GM23338 (cell line): ENCODE data around the gene KCNJ6. TPM values are rescaled to one million over a fixed set of nuclear protein-coding genes. Genes with fewer than 3 reads are reported as not detected.

ENCODE experiments used
- ATAC-seq: fragments of 200-7000 bp; cut with Tn5 transposase; 3 replicates; pipeline ENCODE4 v1.9.1; 2020
- DNase-seq: peaks from one replicate; pipeline ENCODE4 v3.0.0-alpha.2; 2015; ENCODE audit warnings: low spot score
- H2AFZ ChIP-seq: fragments of 200-600 bp; sonication (generic); 2 replicates; pipeline ENCODE4 v1.8.0; 2016; ENCODE audit warnings: antibody characterized with exemption, mild to moderate bottlenecking, moderate library complexity
- H3F3A ChIP-seq: fragments of 200-600 bp; sonication (generic); replicated peaks from 2 replicates; pipeline ENCODE4 v1.8.0; 2017; ENCODE audit warnings: antibody characterized with exemption, mixed run types, low read depth
- H3K27ac ChIP-seq: fragments of 200-600 bp; sonication (generic); 2 replicates; pipeline ENCODE4 v1.6.1; 2016; ENCODE audit warnings: low read depth
- H3K27me3 ChIP-seq: fragments of 200-600 bp; sonication (generic); 2 replicates; pipeline ENCODE4 v1.8.0; 2016; ENCODE audit warnings: mild to moderate bottlenecking, mixed run types, moderate library complexity; ENCODE audit not compliant: insufficient read depth
- H3K36me3 ChIP-seq: fragments of 200-600 bp; sonication (generic); 2 replicates; pipeline ENCODE4 v1.8.0; 2016; ENCODE audit warnings: mild to moderate bottlenecking; ENCODE audit not compliant: insufficient read depth
- H3K4me1 ChIP-seq: fragments of 200-600 bp; sonication (generic); 2 replicates; pipeline ENCODE4 v1.8.0; 2016; ENCODE audit warnings: mild to moderate bottlenecking, moderate library complexity; ENCODE audit not compliant: insufficient read depth
- H3K4me2 ChIP-seq: fragments of 200-600 bp; sonication (generic); 2 replicates; pipeline ENCODE4 v1.7.1; 2017; ENCODE audit warnings: mixed run types
- H3K4me3 ChIP-seq: fragments of 200-600 bp; sonication (generic); 2 replicates; pipeline ENCODE4 v1.6.1; 2016; ENCODE audit warnings: mixed run types
- H3K79me2 ChIP-seq: fragments of 200-600 bp; sonication (generic); replicated peaks from 2 replicates; pipeline ENCODE4 v1.8.0; 2017; ENCODE audit warnings: mild to moderate bottlenecking; ENCODE audit not compliant: insufficient read depth
- H3K9me2 ChIP-seq: fragments of 200-600 bp; sonication (generic); 2 replicates; pipeline ENCODE4 v1.8.0; 2017; ENCODE audit not compliant: insufficient read depth
- H4K20me1 ChIP-seq: fragments of 200-600 bp; sonication (generic); replicated peaks from 2 replicates; pipeline ENCODE4 v1.8.0; 2017; ENCODE audit warnings: mild to moderate bottlenecking; ENCODE audit not compliant: insufficient read depth
- H3K27ac Mint-ChIP-seq: 2 replicates; pipeline ENCODE4 v1.8.0; 2020; ENCODE audit warnings: inconsistent platforms, mild to moderate bottlenecking, moderate library complexity, mixed read lengths
- H3K27me3 Mint-ChIP-seq: 3 replicates; pipeline ENCODE4 v1.8.0; 2022; ENCODE audit warnings: low read depth, mild to moderate bottlenecking, moderate library complexity, mixed read lengths, inconsistent platforms; ENCODE audit not compliant: insufficient read depth, poor library complexity
- H3K36me3 Mint-ChIP-seq: 3 replicates; pipeline ENCODE4 v1.8.0; 2021; ENCODE audit warnings: low read depth, mild to moderate bottlenecking, inconsistent platforms, moderate library complexity, mixed read lengths
- H3K4me1 Mint-ChIP-seq: 3 replicates; pipeline ENCODE4 v1.8.0; 2020; ENCODE audit warnings: mild to moderate bottlenecking, inconsistent platforms, mixed read lengths
- H3K4me3 Mint-ChIP-seq: 3 replicates; pipeline ENCODE4 v1.8.0; 2021; ENCODE audit warnings: moderate library complexity, mild to moderate bottlenecking, inconsistent platforms, mixed read lengths
- H3K9me3 Mint-ChIP-seq: 3 replicates; pipeline ENCODE4 v1.8.0; 2020; ENCODE audit warnings: moderate library complexity, mild to moderate bottlenecking, inconsistent platforms, mixed read lengths
- CTCF ChIP-seq, 2 experiments: fragments of 200-600 bp in 1 of 2; sonication (generic) in 1 of 2; conservative IDR thresholded peaks; 2 replicates each; pipeline versions ENCODE4 v1.5.1 to v1.6.1; 2016 to 2017; ENCODE audit warnings: antibody characterized with exemption in 2 of 2, low read depth in 2 of 2, mild to moderate bottlenecking in 2 of 2, moderate library complexity in 1 of 2
- ETS1 ChIP-seq: IDR thresholded peaks from 2 replicates; pipeline ENCODE4 v1.6.1; 2016; ENCODE audit warnings: antibody characterized with exemption
- EZH2phosphoT487 ChIP-seq: fragments of 200-600 bp; sonication (generic); IDR thresholded peaks from one replicate; pipeline ENCODE4 v1.8.1; 2018; ENCODE audit warnings: antibody characterized with exemption; ENCODE audit not compliant: unreplicated experiment
- JUNB ChIP-seq: IDR thresholded peaks from one replicate; pipeline ENCODE4 v1.6.1; 2016; ENCODE audit warnings: antibody characterized with exemption; ENCODE audit not compliant: unreplicated experiment
- NANOG ChIP-seq: IDR thresholded peaks from 2 replicates; pipeline ENCODE4 v1.6.1; 2016; ENCODE audit warnings: antibody characterized with exemption, borderline replicate concordance
- REST ChIP-seq: IDR thresholded peaks from one replicate; pipeline ENCODE4 v1.6.1; 2018; ENCODE audit warnings: antibody characterized with exemption; ENCODE audit not compliant: unreplicated experiment
- STAT1 ChIP-seq: IDR thresholded peaks from one replicate; pipeline ENCODE4 v1.6.1; 2016; ENCODE audit warnings: antibody characterized with exemption; ENCODE audit not compliant: unreplicated experiment
- ZNF331 ChIP-seq: fragments of 250-450 bp; sonication (Bioruptor Pico); IDR thresholded peaks from 2 replicates; pipeline ENCODE4 v1.5.0; 2020; ENCODE audit warnings: low read depth, mild to moderate bottlenecking, moderate library complexity
- ZNF462 ChIP-seq: fragments of 250-450 bp; sonication (Bioruptor Pico); IDR thresholded peaks from 2 replicates; pipeline ENCODE4 v1.5.0; 2020; ENCODE audit warnings: mild to moderate bottlenecking, moderate library complexity
- polyA plus RNA-seq: library from polyadenylated mRNA; unstranded; fragments of >200 nt; fragmentation: Nextera tagmentation; extraction: Ambion mirVana; gene quantifications from 2 replicates; pipeline ENCODE4 v1.2.1, GENCODE V29; 2016
- total RNA-seq: library from RNA; depleted of rRNA; stranded (reverse); fragments of >200 nt; shearing (Covaris generic); gene quantifications from 2 replicates; pipeline ENCODE4 v1.2.3, GENCODE V29; 2014

Gene KCNJ6
- total and polyA plus RNA-seq, 2 experiments from 2014 or later: 0.48 to 0.52 TPM

- TF ChIP-seq ETS1: no peak
- no peak for TF ChIP-seq STAT1
- TF ChIP-seq CTCF (conservative IDR thresholded peaks at IDR 0.05; ENCODE audit: low read depth in 2 of 2): no peak
- no peak for TF ChIP-seq EZH2phosphoT487
- TF ChIP-seq JUNB: no peak
- no peak for TF ChIP-seq ZNF331 (CRISPR knock-in tag)
- no peak for TF ChIP-seq REST
Measured at GRCh38 chr21:37796011-37796410, 120.2 kb downstream of the KCNJ6 start (continued).

- no peaks in the 10 kb centered on the region for H3K36me3 ChIP-seq
- no peak overlapping the region for H3K4me2 ChIP-seq
- Mint-ChIP-seq H3K27me3 (no peaks in the 10 kb centered on the region), H3K36me3 (no peaks in the 10 kb centered on the region), H3K27ac (no peak overlapping the region), H3K9me3 (no peaks in the 10 kb centered on the region), H3K4me1 (no peaks in the 10 kb centered on the region), H3K4me3 (no peak overlapping the region)
- no peaks in the 10 kb centered on the region for H3F3A ChIP-seq
- H3K4me1 ChIP-seq: no peaks in the 10 kb centered on the region
- no peak for ATAC-seq
- DNase-seq: no peak
- no peaks in the 10 kb centered on the region for H3K27me3 ChIP-seq
- H3K79me2 ChIP-seq: no peaks in the 10 kb centered on the region
- no peak overlapping the region for H3K4me3 ChIP-seq
- no peak overlapping the region for H3K27ac ChIP-seq
- H2AFZ ChIP-seq: no peak overlapping the region
- no peaks in the 10 kb centered on the region for H4K20me1 ChIP-seq
- H3K9me2 ChIP-seq: no peaks in the 10 kb centered on the region
- no peak for TF ChIP-seq JUNB
- TF ChIP-seq STAT1: no peak
- TF ChIP-seq ZNF462: no peak
- no peak for TF ChIP-seq ZNF331 (CRISPR knock-in tag)
- no peak for TF ChIP-seq EZH2phosphoT487
- no peak for TF ChIP-seq CTCF (conservative IDR thresholded peaks at IDR 0.05; ENCODE audit: low read depth in 2 of 2)
- no peak for TF ChIP-seq NANOG
Measured at GRCh38 chr21:37793660-37794059, 122.6 kb downstream of the KCNJ6 start.
